K562 (cell line): ENCODE data around the gene INSIG1. TPM values are rescaled to one million over a fixed set of nuclear protein-coding genes. Genes with fewer than 3 reads are reported as not detected.

Experiments used
- ATAC-seq: fragments of 200-7000 bp; cut with Tn5 transposase; 3 replicates; pipeline ENCODE4 v1.9.1; 2020; ENCODE audit warnings: moderate library complexity
- BruUV-seq: library from RNA; stranded (reverse); fragments of 400-500 nt; replicated peaks from 2 replicates; lab custom pipeline; 2021; lab: Mats Ljungman, UMichigan
- CTCF ChIA-PET: fragments of 300-600 bp; formaldehyde crosslinking; extraction: SDS; loops from one replicate; lab custom pipeline; 2021; ENCODE audit warnings: low intra/inter-chr PET ratio; lab: Yijun Ruan, JAX
- POLR2A ChIA-PET: fragments of 300-600, 350-650 bp; sonication (Branson Sonifier 250); formaldehyde crosslinking; extraction: SDS; loops from one replicate; lab custom pipeline; 2021; ENCODE audit warnings: antibody characterized with exemption, inconsistent platforms; lab: Yijun Ruan, JAX
- DNase-seq, 4 experiments: peaks; one replicate each; pipeline versions ENCODE4 v3.0.0 to v3.0.0-alpha.2; 2011 to 2018; ENCODE audit warnings: low spot score in 3 of 4, mixed read lengths in 3 of 4; ENCODE audit errors: extremely low read depth in 1 of 4
- FAIRE-seq: peaks from 2 replicates; lab custom pipeline; 2011; peaks lifted over from hg19 to GRCh38; lab: Jason Lieb, UNC
- H2AFZ ChIP-seq: 2 replicates; pipeline ENCODE4 v1.6.0; 2011; ENCODE audit warnings: low read depth, low read length, control low read depth, inconsistent platforms
- H3K27ac ChIP-seq: fragments of 200-600 bp; 3 replicates; pipeline ENCODE4 v1.8.0; 2011; ENCODE audit warnings: low read depth, mild to moderate bottlenecking, control low read depth, inconsistent platforms, low read length, moderate library complexity, mixed read lengths; ENCODE audit errors: extremely low read depth
- H3K27me3 ChIP-seq, 2 experiments: fragments of 300-600 bp in 1 of 2; 2 replicates in 1 of 2; 3 replicates in 1 of 2; pipeline versions ENCODE4 v1.6.0 to v1.8.0; 2011; ENCODE audit warnings: inconsistent platforms in 2 of 2, low read length in 2 of 2, mild to moderate bottlenecking in 1 of 2, mixed read lengths in 1 of 2, moderate library complexity in 1 of 2; ENCODE audit not compliant: control insufficient read depth in 2 of 2, insufficient read depth in 2 of 2
- H3K36me3 ChIP-seq: fragments of 300-600 bp; 3 replicates; pipeline ENCODE4 v1.8.0; 2011; ENCODE audit warnings: mild to moderate bottlenecking, low read length, inconsistent platforms; ENCODE audit not compliant: control insufficient read depth, insufficient read depth
- H3K4me1 ChIP-seq, 2 experiments: fragments of 200-600 bp in 1 of 2; replicated peaks in 1 of 2; 2 replicates in 1 of 2; 3 replicates in 1 of 2; pipeline versions ENCODE4 v1.5.1 to v1.8.0; 2011; ENCODE audit warnings: inconsistent platforms in 2 of 2, low read length in 2 of 2, mild to moderate bottlenecking in 1 of 2, mixed read lengths in 1 of 2, moderate library complexity in 1 of 2; ENCODE audit not compliant: control insufficient read depth in 2 of 2, insufficient read depth in 2 of 2
- H3K4me2 ChIP-seq: 2 replicates; pipeline ENCODE4 v1.6.1; 2011; ENCODE audit warnings: low read length, control low read depth, inconsistent platforms, mixed read lengths; ENCODE audit not compliant: insufficient read depth
- H3K4me3 ChIP-seq: fragments of 200-600 bp; sonication (generic), shearing (Covaris generic); 2 replicates; pipeline ENCODE4 v1.5.1; 2016; ENCODE audit warnings: control low read depth, inconsistent platforms
- H3K79me2 ChIP-seq: fragments of 200-600 bp; 3 replicates; pipeline ENCODE4 v1.8.0; 2011; ENCODE audit warnings: low read length, inconsistent platforms; ENCODE audit not compliant: control insufficient read depth, insufficient read depth
- H3K9ac ChIP-seq, 2 experiments: 2 replicates each; pipeline versions ENCODE4 v1.6.0 to v1.6.1; 2011; ENCODE audit warnings: low read depth in 2 of 2, low read length in 2 of 2, control low read depth in 1 of 2, inconsistent platforms in 1 of 2, mild to moderate bottlenecking in 1 of 2, mixed read lengths in 1 of 2; ENCODE audit not compliant: insufficient read depth in 1 of 2
- H3K9me1 ChIP-seq: one replicate; pipeline ENCODE4 v1.6.0; 2011; ENCODE audit warnings: inconsistent platforms, mild to moderate bottlenecking, low read length, moderate library complexity; ENCODE audit not compliant: control insufficient read depth, insufficient read depth
- H3K9me3 ChIP-seq: replicated peaks from 2 replicates; pipeline ENCODE4 v1.5.1; 2011; ENCODE audit warnings: low read depth, low read length, inconsistent platforms; ENCODE audit not compliant: control insufficient read depth, insufficient read depth
- H4K20me1 ChIP-seq: replicated peaks from 2 replicates; pipeline ENCODE4 v1.6.1; 2011; ENCODE audit warnings: low read length, inconsistent platforms, mixed read lengths; ENCODE audit not compliant: control insufficient read depth, insufficient read depth
- BRCA1 ChIP-seq, 2 experiments: fragments of 450-650 bp in 1 of 2; sonication (generic) in 1 of 2; formaldehyde crosslinking in 1 of 2; IDR thresholded peaks; 2 replicates each; pipeline versions ENCODE4 v1.5.0 to v1.6.1; 2017 to 2020; ENCODE audit warnings: mild to moderate bottlenecking in 1 of 2, missing genetic modification reagents in 1 of 2
- CXXC5 ChIP-seq: fragments of 250-450 bp; sonication (Bioruptor Pico); IDR thresholded peaks from 2 replicates; pipeline ENCODE4 v1.8.0; 2022; ENCODE audit warnings: inconsistent platforms, mild to moderate bottlenecking, moderate library complexity
- ELF4 ChIP-seq: fragments of 450-650 bp; formaldehyde crosslinking; IDR thresholded peaks from 2 replicates; pipeline ENCODE4 v1.4.0; 2022; ENCODE audit warnings: missing genetic modification characterization
- ERF ChIP-seq: fragments of 450-650 bp; formaldehyde crosslinking; IDR thresholded peaks from 2 replicates; pipeline ENCODE4 v1.4.0; 2020; ENCODE audit warnings: mild to moderate bottlenecking, mixed read lengths
- HOXB6 ChIP-seq: fragments of 250-450 bp; sonication (Bioruptor Pico); IDR thresholded peaks from 2 replicates; pipeline ENCODE4 v1.5.1; 2022; ENCODE audit warnings: mild to moderate bottlenecking, borderline replicate concordance
- SMAD2 ChIP-seq: fragments of 150-350 bp; IDR thresholded peaks from 2 replicates; pipeline ENCODE4 v1.6.1; 2014; ENCODE audit warnings: low read depth, mild to moderate bottlenecking, low read length
- TOE1 ChIP-seq, 2 experiments: fragments of 450-650 bp in 1 of 2; sonication (generic) in 1 of 2; formaldehyde crosslinking in 1 of 2; IDR thresholded peaks; 2 replicates each; pipeline versions ENCODE4 v1.7.1 to v1.8.0; 2016 to 2022; ENCODE audit warnings: borderline replicate concordance in 2 of 2, mild to moderate bottlenecking in 2 of 2, antibody characterized with exemption in 1 of 2, inconsistent platforms in 1 of 2, low read depth in 1 of 2, missing genetic modification reagents in 1 of 2, moderate library complexity in 1 of 2
- ZNF175 ChIP-seq: fragments of 200-800 bp; sonication (Bioruptor generic); IDR thresholded peaks from 2 replicates; pipeline ENCODE4 v1.6.1; 2016; ENCODE audit warnings: low read depth, mild to moderate bottlenecking, missing genetic modification characterization, missing compliant biosample characterization
- ZNF518B ChIP-seq: fragments of 250-450 bp; sonication (Bioruptor Pico); IDR thresholded peaks from 2 replicates; pipeline ENCODE4 v1.5.0; 2021; ENCODE audit warnings: mild to moderate bottlenecking, moderate library complexity
- ZNF785 ChIP-seq: fragments of 250-450 bp; sonication (Bioruptor Pico); IDR thresholded peaks from 2 replicates; pipeline ENCODE4 v1.4.0; 2020; ENCODE audit warnings: mild to moderate bottlenecking
- WGBS: fragments of 100-300 bp; shearing (Covaris generic); methylation state at CpG from one replicate; pipeline ENCODE4 v1.1.6; 2016; ENCODE audit warnings: low coverage, mixed read lengths; ENCODE audit not compliant: insufficient coverage; ENCODE audit errors: missing lambda C conversion rate; 5-methylcytosine and 5-hydroxymethylcytosine counted together
- in situ Hi-C: fragments of 300-500 bp; cut with MboI; formaldehyde crosslinking; loops from 4 replicates; pipeline ENCODE4 v1.15.0; 2018; ENCODE audit warnings: inconsistent platforms, mixed read lengths
- intact Hi-C: fragments of 100-400 bp; cut with micrococcal nuclease; formaldehyde crosslinking; loops from 2 replicates; pipeline ENCODE4 v1.14.2; 2022
- polyA plus RNA-seq, 8 experiments: library from polyadenylated mRNA; depleted of rRNA in 4 of 8; stranded (reverse) in 5 of 8; unstranded in 3 of 8; fragments of >200 nt; fragmentation: Nextera tagmentation in 2 of 8; fragmentation: Illumina TruSeq in 1 of 8; extraction: Ambion mirVana in 2 of 8; extraction: Trizol in 1 of 8; gene quantifications; 2 replicates each; pipeline versions ENCODE4 v1.2.1 to v1.2.3, GENCODE V29; 2011 to 2014; ENCODE audit warnings: inconsistent platforms in 1 of 8, missing spikeins in 1 of 8
- total RNA-seq, 7 experiments: library from RNA; depleted of rRNA in 6 of 7; stranded (reverse); fragments of >200 nt in 6 of 7; fragmentation: Illumina TruSeq in 2 of 7; extraction: Trizol in 2 of 7; gene quantifications; 2 replicates each; pipeline versions ENCODE4 v1.2.1 to v1.2.3, GENCODE V29; 2011 to 2021; ENCODE audit warnings: low replicate concordance in 1 of 7

The INSIG1 gene
- total and polyA plus RNA-seq, 9 of the 15 experiments (the other 6 are each of a cell fraction or from before 2014, with no cell fraction given) = 57.1 to 787 (median 238) TPM

- 4% methylated on average over 25 of the region's 25 CpGs for WGBS
- H3K27ac ChIP-seq = no peak overlapping the region
- H3K4me1 ChIP-seq = peaks cover 0 to 13% of the 10 kb centered on the region in 2 experiments; a peak in 2 of 5 replicates
- intact Hi-C loops = no loop called here
- ATAC-seq (peak; percentile 15; the same call in 2 of the 3 replicates), FAIRE-seq (no peak), DNase-seq (no peak)
- H4K20me1 ChIP-seq = 0 out of 2 replicates have a peak, but pooled peaks cover 5% of the 10 kb centered on the region
- H3K9me3 ChIP-seq = no peaks in the 10 kb centered on the region
- CTCF ChIA-PET = no interaction called here
- no peak for TF ChIP-seq ELF4 (CRISPR knock-in tag)
- no peak for TF ChIP-seq SMAD2
- no peak for TF ChIP-seq BRCA1 (IDR thresholded peaks at IDR 0.05)
- no peak for TF ChIP-seq BRCA1 (CRISPR knock-in tag; IDR thresholded peaks at IDR 0.05)
- no peak for TF ChIP-seq ZNF785 (CRISPR knock-in tag)
- TF ChIP-seq HOXB6 (CRISPR knock-in tag) = no peak
- TF ChIP-seq CXXC5 (CRISPR knock-in tag) = no peak
- no peak for TF ChIP-seq TOE1 (IDR thresholded peaks at IDR 0.05; ENCODE audit: borderline replicate concordance)
- no peak for TF ChIP-seq TOE1 (CRISPR knock-in tag; IDR thresholded peaks at IDR 0.05; ENCODE audit: borderline replicate concordance, low read depth)
- TF ChIP-seq ZNF175 (CRISPR knock-in tag) = no peak
- TF ChIP-seq ERF (CRISPR knock-in tag) = no peak
- no peak for TF ChIP-seq ZNF518B (CRISPR knock-in tag)
- H3K4me3 ChIP-seq = no peak overlapping the region
- H3K27me3 ChIP-seq = peaks cover 83 to 97% of the 10 kb centered on the region in 2 experiments
- no peaks in the 10 kb centered on the region for H3K36me3 ChIP-seq
- no TSS peak for BruUV-seq
- H3K79me2 ChIP-seq = no peaks in the 10 kb centered on the region
- H3K4me2 ChIP-seq = no peak overlapping the region
- no peak overlapping the region for H3K9ac ChIP-seq
- in situ Hi-C loops = no loop called here
- no peaks in the 10 kb centered on the region for H3K9me1 ChIP-seq
- POLR2A ChIA-PET = no interaction called here
- no peak overlapping the region for H2AFZ ChIP-seq
These were observed 41.1 kb downstream of the INSIG1 start for GRCh38 chr7:155338632-155339320.
